ENCODE results near the gene R3HDM1. TPM values are rescaled to one million over a fixed set of nuclear protein-coding genes. Genes with fewer than 3 reads are reported as not detected.
"Not testable (repeated sequence)": the region's sequence is repeated elsewhere in the genome, so short reads cannot be mapped to it uniquely, and the experiment has no call there.

R3HDM1 gene
- 10 to 100 TPM; 31.8 to 42.9 TPM for total RNA-seq
- total RNA-seq, result 18.4 to 26.7 reads per million in 2 donors

- DNase-seq (peak; percentile 82 to 89 (median 87)), ATAC-seq (peak; percentile 84)
- no peak within 1 kb of the TSS for H3K4me3 Mint-ChIP-seq
- no peaks in the 10 kb centered on the region for H3K9me3 ChIP-seq (ENCODE audit: control insufficient read depth, low read length, poor library complexity, severe bottlenecking)
- H3K27ac Mint-ChIP-seq, result peak within 1 kb of the TSS; percentile 19
- no peaks in the 10 kb centered on the region for H3K27me3 Mint-ChIP-seq
- H3K4me1 Mint-ChIP-seq, result peaks cover 3% of the 10 kb centered on the region
- no peaks in the 10 kb centered on the region for H3K36me3 Mint-ChIP-seq (ENCODE audit: low read depth)
These were observed at the start of gene R3HDM1 for GRCh38 chr2:135531231-135532197. Gene R3HDM1, plus strand, starts transcription at chr2:135531484. Its CDS starts 73,362 bp downstream, at chr2:135604846.

DNA sequence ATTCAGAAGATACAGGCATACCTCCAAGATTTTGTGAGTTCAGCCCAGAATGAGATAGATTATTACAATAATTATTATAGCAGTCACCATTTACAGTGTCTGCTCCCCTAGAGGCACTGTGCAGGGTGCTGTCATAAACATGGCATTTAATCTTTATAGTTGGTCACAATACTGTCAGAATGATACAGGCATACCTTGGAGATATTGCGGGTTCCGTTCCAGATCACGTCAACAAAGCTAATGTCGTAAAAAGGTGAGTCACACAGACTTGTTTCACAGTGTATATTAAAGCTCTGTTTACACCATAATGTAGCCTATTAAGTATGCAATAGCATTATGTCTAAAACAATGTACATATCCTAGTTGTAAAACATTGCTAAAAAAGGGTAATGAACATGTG is 45.8 kb upstream of the R3HDM1 start:
- H3K9me3 ChIP-seq (ENCODE audit: control insufficient read depth, low read length, poor library complexity, severe bottlenecking), result no peaks in the 10 kb centered on the region
- no peak overlapping the region for H3K27ac Mint-ChIP-seq
- peaks cover 2% of the 10 kb centered on the region for H3K4me1 Mint-ChIP-seq
- H3K4me3 Mint-ChIP-seq, result no peak overlapping the region
- H3K27me3 Mint-ChIP-seq, result no peaks in the 10 kb centered on the region
- peaks cover 4% of the 10 kb centered on the region for H3K36me3 Mint-ChIP-seq (ENCODE audit: low read depth)
- no peak for DNase-seq
- ATAC-seq, result no peak

GRCh38 chr2:135490376-135490775 is 40.9 kb upstream of the R3HDM1 start:
- ATAC-seq (no peak), DNase-seq (no peak)
- peaks cover 2% of the 10 kb centered on the region for H3K4me1 Mint-ChIP-seq
- no peaks in the 10 kb centered on the region for H3K9me3 ChIP-seq (ENCODE audit: control insufficient read depth, low read length, poor library complexity, severe bottlenecking)
- no peaks in the 10 kb centered on the region for H3K27me3 Mint-ChIP-seq
- no peak overlapping the region for H3K27ac Mint-ChIP-seq
- peaks cover 9% of the 10 kb centered on the region for H3K36me3 Mint-ChIP-seq (ENCODE audit: low read depth)
- no peak overlapping the region for H3K4me3 Mint-ChIP-seq

DNA sequence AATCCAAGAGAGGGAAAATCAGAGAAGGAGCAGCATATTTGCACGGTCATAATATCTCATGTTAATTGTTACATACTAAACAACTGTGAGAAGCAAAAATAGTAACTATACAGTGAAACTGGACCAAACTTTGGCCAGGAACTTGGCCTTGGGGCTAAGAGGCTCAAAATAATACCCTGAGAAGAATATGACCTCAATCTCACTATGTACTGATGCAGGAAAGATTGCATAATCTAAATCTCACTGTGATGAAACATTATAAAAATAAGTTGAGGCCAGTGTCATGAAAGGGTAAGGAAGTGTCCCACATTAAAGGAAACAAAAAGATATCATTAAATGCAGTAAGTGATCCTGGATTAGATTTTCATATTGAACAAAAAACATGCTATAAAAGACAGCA is 36.8 kb upstream of the R3HDM1 start:
- H3K4me3 Mint-ChIP-seq, result no peak overlapping the region

GRCh38 chr2:135494917-135495316 is 36.4 kb upstream of the R3HDM1 start:
- ATAC-seq, result no peak
- Mint-ChIP-seq H3K27ac (no peak overlapping the region), H3K4me3 (no peak overlapping the region), H3K27me3 (no peaks in the 10 kb centered on the region), H3K4me1 (peaks cover under 1% of the 10 kb centered on the region), H3K36me3 (ENCODE audit: low read depth) (peaks cover 4% of the 10 kb centered on the region)
- no peak for DNase-seq
- no peaks in the 10 kb centered on the region for H3K9me3 ChIP-seq (ENCODE audit: control insufficient read depth, low read length, poor library complexity, severe bottlenecking)

More for the DNA sequence above, 36.8 kb upstream of the R3HDM1 start:
- DNase-seq (no peak), ATAC-seq (no peak)
- peaks cover 2% of the 10 kb centered on the region for H3K4me1 Mint-ChIP-seq
- H3K27ac Mint-ChIP-seq, result no peak overlapping the region
- no peaks in the 10 kb centered on the region for H3K9me3 ChIP-seq (ENCODE audit: control insufficient read depth, low read length, poor library complexity, severe bottlenecking)
- peaks cover 4% of the 10 kb centered on the region for H3K36me3 Mint-ChIP-seq (ENCODE audit: low read depth)
- H3K27me3 Mint-ChIP-seq, result no peaks in the 10 kb centered on the region

DNA sequence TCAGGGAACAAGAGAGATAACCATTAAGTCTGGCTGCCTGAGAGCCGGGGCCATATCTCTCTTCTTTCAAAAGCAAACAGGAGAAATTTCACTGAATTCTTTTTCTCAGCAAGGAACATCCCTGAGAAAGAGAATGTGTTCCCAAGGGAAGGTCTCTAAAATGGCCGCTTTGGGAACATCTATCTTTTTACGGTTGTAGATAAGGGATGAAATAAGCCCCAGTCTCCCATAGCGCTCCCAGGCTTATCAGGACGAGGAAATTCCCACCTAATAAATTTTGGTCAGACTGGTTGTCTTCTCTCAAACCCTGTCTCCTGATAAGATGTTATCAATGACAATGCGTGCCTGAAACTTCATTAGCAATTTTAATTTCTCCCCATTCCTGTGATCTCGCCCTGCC is 32.7 kb upstream of the R3HDM1 start:
- H3K27me3 Mint-ChIP-seq; H3K4me1 Mint-ChIP-seq; H3K4me3 Mint-ChIP-seq; H3K9me3 ChIP-seq (ENCODE audit: control insufficient read depth, low read length, poor library complexity, severe bottlenecking); H3K27ac Mint-ChIP-seq; ATAC-seq; H3K36me3 Mint-ChIP-seq (ENCODE audit: low read depth); DNase-seq: not testable (repeated sequence)

DNA sequence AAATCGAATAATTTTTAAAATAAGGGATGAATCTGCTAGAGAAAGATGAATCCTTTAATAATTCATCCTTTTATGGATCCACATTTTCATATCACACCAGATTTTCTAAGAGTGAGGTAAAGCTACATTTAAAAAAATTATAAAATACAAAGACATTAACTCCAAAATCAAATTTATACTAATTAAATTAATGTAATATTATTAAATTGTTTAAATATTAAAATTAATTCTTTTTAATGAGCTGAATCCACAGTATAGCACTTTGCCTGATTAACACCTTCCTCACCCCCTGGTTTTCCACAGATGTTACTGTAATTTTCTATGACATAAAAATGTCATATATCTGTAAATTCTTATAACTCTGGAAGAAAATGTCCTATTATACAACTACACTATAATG is 26.5 kb upstream of the R3HDM1 start:
- no peak overlapping the region for H3K27ac Mint-ChIP-seq
- no peak overlapping the region for H3K4me3 Mint-ChIP-seq
- ATAC-seq (no peak), DNase-seq (no peak)
- H3K27me3 Mint-ChIP-seq, result no peaks in the 10 kb centered on the region
- no peaks in the 10 kb centered on the region for H3K4me1 Mint-ChIP-seq
- no peaks in the 10 kb centered on the region for H3K36me3 Mint-ChIP-seq (ENCODE audit: low read depth)
- H3K9me3 ChIP-seq (ENCODE audit: control insufficient read depth, low read length, poor library complexity, severe bottlenecking), result peaks cover 2% of the 10 kb centered on the region

- no peak for DNase-seq
- H3K9me3 ChIP-seq (ENCODE audit: control insufficient read depth, low read length, poor library complexity, severe bottlenecking), result no peaks in the 10 kb centered on the region
- H3K27me3 Mint-ChIP-seq, result no peaks in the 10 kb centered on the region
- H3K4me1 Mint-ChIP-seq, result no peaks in the 10 kb centered on the region
- H3K4me3 Mint-ChIP-seq, result no peak overlapping the region
- no peak overlapping the region for H3K27ac Mint-ChIP-seq
- ATAC-seq, result no peak
- H3K36me3 Mint-ChIP-seq (ENCODE audit: low read depth), result no peaks in the 10 kb centered on the region
These were observed 20.7 kb upstream of the R3HDM1 start for GRCh38 chr2:135510577-135510976.

GRCh38 chr2:135512099-135512498 is 19.2 kb upstream of the R3HDM1 start:
- Mint-ChIP-seq H3K27ac (no peak overlapping the region), H3K27me3 (no peaks in the 10 kb centered on the region), H3K4me1 (no peaks in the 10 kb centered on the region), H3K4me3 (no peak overlapping the region), H3K36me3 (ENCODE audit: low read depth) (no peaks in the 10 kb centered on the region)
- DNase-seq, result no peak
- no peaks in the 10 kb centered on the region for H3K9me3 ChIP-seq (ENCODE audit: control insufficient read depth, low read length, poor library complexity, severe bottlenecking)
- no peak for ATAC-seq

DNA sequence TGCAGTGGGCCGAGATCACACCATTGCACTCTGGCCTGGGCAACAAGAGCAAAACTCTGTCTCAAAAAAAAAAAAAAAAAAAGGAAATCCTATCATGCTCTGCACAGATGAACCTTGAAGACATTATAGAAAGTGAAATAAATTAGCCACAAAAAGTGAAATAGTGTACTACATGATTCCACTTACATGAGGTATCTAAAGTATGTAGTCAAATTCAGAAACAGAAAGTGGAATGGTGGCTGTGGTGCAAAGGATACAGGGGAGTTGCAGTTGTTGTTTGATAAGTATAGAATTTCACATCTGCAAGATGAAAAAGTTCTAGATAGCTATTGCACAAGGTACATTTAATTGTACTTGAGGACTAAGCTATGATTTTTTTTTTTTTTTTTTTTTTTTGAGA is 5.5 kb upstream of the R3HDM1 start:
- Mint-ChIP-seq H3K36me3 (ENCODE audit: low read depth) (peaks cover 3% of the 10 kb centered on the region), H3K4me1 (no peaks in the 10 kb centered on the region), H3K4me3 (no peak overlapping the region), H3K27me3 (no peaks in the 10 kb centered on the region), H3K27ac (no peak overlapping the region)
- DNase-seq (no peak), ATAC-seq (no peak)
- no peaks in the 10 kb centered on the region for H3K9me3 ChIP-seq (ENCODE audit: control insufficient read depth, low read length, poor library complexity, severe bottlenecking)

- H3K27ac Mint-ChIP-seq, result no peak overlapping the region
- peaks cover 3% of the 10 kb centered on the region for H3K4me1 Mint-ChIP-seq
- H3K4me3 Mint-ChIP-seq, result no peak overlapping the region
- DNase-seq (no peak), ATAC-seq (no peak)
- H3K27me3 Mint-ChIP-seq, result no peaks in the 10 kb centered on the region
- H3K9me3 ChIP-seq (ENCODE audit: control insufficient read depth, low read length, poor library complexity, severe bottlenecking), result no peaks in the 10 kb centered on the region
- H3K36me3 Mint-ChIP-seq (ENCODE audit: low read depth), result no peaks in the 10 kb centered on the region
These were observed 3.3 kb upstream of the R3HDM1 start for GRCh38 chr2:135528006-135528405.

- ATAC-seq (peak; percentile 80), DNase-seq (peak; percentile 81 to 89 (median 86))
- H3K4me1 Mint-ChIP-seq, result peaks cover 3% of the 10 kb centered on the region
- no peaks in the 10 kb centered on the region for H3K9me3 ChIP-seq (ENCODE audit: control insufficient read depth, low read length, poor library complexity, severe bottlenecking)
- peak within 1 kb of the TSS; percentile 19 for H3K27ac Mint-ChIP-seq
- H3K36me3 Mint-ChIP-seq (ENCODE audit: low read depth), result no peaks in the 10 kb centered on the region
- H3K4me3 Mint-ChIP-seq, result no peak within 1 kb of the TSS
- H3K27me3 Mint-ChIP-seq, result no peaks in the 10 kb centered on the region
These were observed 712 bp upstream of the R3HDM1 start, which contains the start of gene ZRANB3 for GRCh38 chr2:135530313-135531230. Gene ZRANB3, minus strand, starts transcription at chr2:135531218.

DNA sequence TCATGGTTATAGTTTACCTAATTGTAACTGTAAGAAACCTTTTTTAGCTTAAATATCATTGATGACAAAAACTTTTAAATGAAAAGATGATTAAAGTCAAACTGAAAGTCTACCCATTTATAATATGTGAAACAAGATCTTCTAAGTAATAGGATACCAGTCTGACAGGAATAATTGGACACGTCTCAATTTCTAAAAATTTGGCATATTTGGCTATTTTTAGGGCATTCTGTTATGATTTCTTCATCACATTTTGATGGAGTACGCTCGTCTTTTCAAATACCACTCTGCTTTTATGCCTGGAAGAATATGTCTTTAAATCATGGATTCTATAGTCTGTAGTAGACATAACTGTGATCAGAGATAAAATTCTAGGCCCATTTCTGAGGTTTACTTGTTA is 1.3 kb downstream of the R3HDM1 start:
- peaks cover 3% of the 10 kb centered on the region for H3K4me1 Mint-ChIP-seq
- H3K36me3 Mint-ChIP-seq (ENCODE audit: low read depth), result no peaks in the 10 kb centered on the region
- H3K27me3 Mint-ChIP-seq, result no peaks in the 10 kb centered on the region
- no peaks in the 10 kb centered on the region for H3K9me3 ChIP-seq (ENCODE audit: control insufficient read depth, low read length, poor library complexity, severe bottlenecking)
- DNase-seq (no peak), ATAC-seq (no peak)
- peak overlapping the region; percentile 12 for H3K4me3 Mint-ChIP-seq
- H3K27ac Mint-ChIP-seq, result no peak overlapping the region
